Gastroesophageal sphincter (tissue), 4 donors: Measurements from ENCODE around the gene CKS1B. TPM values are rescaled to one million over a fixed set of nuclear protein-coding genes. Genes with fewer than 3 reads are reported as not detected.
A peak's percentile ranks its signal among the peaks of the same experiment; 100 is the strongest.

Source experiments
- ATAC-seq: fragments of 150-250 bp; one replicate; pipeline ENCODE4 v1.9.1; 2016; ENCODE audit warnings: mild to moderate bottlenecking, moderate library complexity
- H3K27ac ChIP-seq, 4 donors: fragments of 200-600 bp; sonication (generic) in 3 of 4; 1 replicate in 3 of 4; 2 replicates in 1 of 4; pipeline ENCODE4 v1.5.1; 2016 to 2019
- H3K27me3 ChIP-seq: fragments of 200-600 bp; sonication (generic); one replicate; pipeline ENCODE4 v1.5.1; 2019
- H3K36me3 ChIP-seq, 2 donors: fragments of 200-600 bp; sonication (generic); one replicate each; pipeline ENCODE4 v1.5.1; 2019; ENCODE audit warnings: control low read depth in 1 of 2
- H3K4me1 ChIP-seq, 3 donors: fragments of 200-600 bp; sonication (generic); 1 replicate in 2 of 3; 2 replicates in 1 of 3; pipeline ENCODE4 v1.5.1; 2016 to 2019; ENCODE audit warnings: control low read depth in 2 of 3
- H3K4me3 ChIP-seq, 2 donors: fragments of 200-600 bp; sonication (generic); one replicate each; pipeline ENCODE4 v1.5.1; 2019; ENCODE audit warnings: mild to moderate bottlenecking in 1 of 2, moderate library complexity in 1 of 2
- H3K9me3 ChIP-seq, 3 donors: fragments of 200-600 bp; sonication (generic); one replicate each; pipeline ENCODE4 v1.5.1; 2017 to 2019; ENCODE audit warnings: control low read depth in 2 of 3
- CTCF ChIP-seq, 4 experiments: fragments of 200-600 bp in 2 of 4; fragments of 450-650 bp in 2 of 4; sonication (generic) in 1 of 4; IDR thresholded peaks; one replicate each; pipeline ENCODE4 v1.5.1; 2017 to 2019; ENCODE audit warnings: antibody characterized with exemption in 4 of 4, mild to moderate bottlenecking in 2 of 4, moderate library complexity in 2 of 4
- EP300 ChIP-seq: sonication (generic); formaldehyde crosslinking; IDR thresholded peaks from one replicate; pipeline ENCODE4 v1.6.1; 2017; ENCODE audit warnings: antibody characterized with exemption, mild to moderate bottlenecking
- POLR2A ChIP-seq, 2 donors: fragments of 450-650 bp; IDR thresholded peaks; one replicate each; pipeline ENCODE4 v1.6.1; 2017; ENCODE audit warnings: antibody characterized with exemption in 2 of 2, mild to moderate bottlenecking in 2 of 2, moderate library complexity in 1 of 2
- POLR2AphosphoS5 ChIP-seq: sonication (generic); formaldehyde crosslinking; IDR thresholded peaks from one replicate; pipeline ENCODE4 v1.6.1; 2017; ENCODE audit warnings: antibody characterized with exemption
- WGBS, 2 donors: methylation state at CpG; one replicate each; pipeline ENCODE4 v1.1.5; 2018; ENCODE audit warnings: low coverage in 1 of 2; 5-methylcytosine and 5-hydroxymethylcytosine counted together
- total RNA-seq, 4 donors: library from RNA; depleted of rRNA; stranded (reverse); fragments of >200 nt; gene quantifications; one replicate each; pipeline ENCODE4 v1.1.0, GENCODE V29; 2016

The CKS1B gene
- total RNA-seq, 4 donors from 2014 or later: 7.5 to 24.2 (median 17.6) TPM

DNA sequence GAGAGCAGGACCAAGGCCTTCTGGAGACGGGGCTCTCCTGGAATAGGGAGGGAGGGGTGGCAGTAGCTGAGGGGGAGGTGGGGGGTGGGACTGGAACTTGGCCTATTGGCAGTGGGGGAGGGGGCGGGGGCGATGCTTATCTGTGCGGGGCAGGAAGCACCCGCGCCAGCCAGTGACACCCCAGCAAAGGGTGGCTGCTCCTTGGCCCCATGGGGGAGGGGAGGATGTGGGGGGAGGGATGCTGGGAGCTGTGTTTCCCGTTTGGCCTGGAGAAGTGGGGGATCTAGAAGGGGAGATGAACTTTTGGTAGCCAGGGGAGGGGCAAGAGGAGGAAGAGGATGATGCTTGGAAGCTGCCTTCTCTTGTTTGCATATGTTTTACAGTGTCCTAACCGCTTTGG is 39.2 kb downstream of the CKS1B start:
- Histone ChIP-seq H3K4me1 (peaks cover 2 to 83% (median 43%) of the 10 kb centered on the region in 3 donors), H3K4me3 (no peak overlapping the region), H3K27ac (peak overlapping the region in 2 of 4 donors; percentile 88 to 97), H3K9me3 (no peaks in the 10 kb centered on the region), H3K36me3 (peaks cover 0 to 28% of the 10 kb centered on the region in 2 donors), H3K27me3 (no peaks in the 10 kb centered on the region)
- no peak for TF ChIP-seq CTCF (IDR thresholded peaks at IDR 0.05)
- no peak for TF ChIP-seq POLR2AphosphoS5
- no peak for TF ChIP-seq POLR2A (IDR thresholded peaks at IDR 0.05)
- TF ChIP-seq EP300: no peak
- no peak for ATAC-seq
- 53% methylated on average over 5 of the region's 8 CpGs; no CpG with 5 or more reads in 1 of the 2 donors for WGBS, 2 donors

DNA sequence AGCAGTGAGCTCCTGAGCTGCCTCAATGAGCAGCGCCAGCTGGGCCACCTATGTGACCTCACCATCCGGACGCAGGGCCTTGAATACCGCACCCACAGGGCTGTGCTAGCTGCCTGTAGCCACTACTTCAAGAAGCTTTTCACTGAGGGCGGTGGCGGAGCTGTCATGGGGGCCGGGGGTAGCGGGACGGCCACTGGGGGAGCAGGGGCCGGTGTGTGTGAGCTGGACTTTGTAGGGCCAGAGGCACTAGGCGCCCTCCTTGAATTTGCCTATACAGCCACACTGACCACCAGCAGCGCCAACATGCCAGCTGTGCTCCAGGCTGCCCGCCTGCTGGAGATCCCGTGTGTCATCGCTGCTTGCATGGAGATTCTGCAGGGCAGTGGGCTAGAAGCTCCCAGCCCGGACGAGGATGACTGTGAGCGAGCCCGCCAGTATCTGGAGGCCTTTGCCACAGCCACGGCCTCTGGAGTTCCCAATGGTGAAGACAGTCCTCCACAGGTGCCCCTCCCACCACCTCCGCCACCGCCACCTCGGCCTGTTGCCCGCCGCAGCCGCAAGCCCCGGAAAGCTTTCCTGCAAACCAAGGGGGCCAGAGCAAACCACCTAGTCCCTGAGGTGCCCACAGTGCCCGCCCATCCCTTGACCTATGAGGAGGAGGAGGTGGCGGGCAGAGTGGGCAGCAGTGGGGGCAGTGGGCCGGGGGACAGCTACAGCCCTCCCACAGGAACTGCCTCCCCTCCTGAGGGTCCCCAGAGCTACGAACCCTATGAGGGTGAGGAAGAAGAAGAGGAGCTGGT is 40.4 kb downstream of the CKS1B start:
- Histone ChIP-seq H3K4me3 (no peak overlapping the region), H3K27ac (peak overlapping the region in 2 of 4 donors; percentile 88 to 90), H3K9me3 (no peaks in the 10 kb centered on the region), H3K27me3 (no peaks in the 10 kb centered on the region), H3K36me3 (peaks cover 0 to 28% of the 10 kb centered on the region in 2 donors), H3K4me1 (peaks cover 2 to 78% (median 43%) of the 10 kb centered on the region in 3 donors)
- TF ChIP-seq POLR2A (IDR thresholded peaks at IDR 0.05) (no peak), EP300 (no peak), POLR2AphosphoS5 (no peak), CTCF (IDR thresholded peaks at IDR 0.05) (no peak)
- no CpG with 5 or more reads among the region's 31 CpGs for WGBS, 2 donors
- ATAC-seq: no peak

- H3K4me1 ChIP-seq: peaks cover 2 to 70% (median 43%) of the 10 kb centered on the region in 3 donors
- H3K9me3 ChIP-seq: no peaks in the 10 kb centered on the region
- peaks cover 0 to 28% of the 10 kb centered on the region in 2 donors for H3K36me3 ChIP-seq
- H3K4me3 ChIP-seq: no peak overlapping the region
- WGBS, 2 donors: 52 to 80% methylated on average over 1 to 2 of the region's 16 CpGs
- no peaks in the 10 kb centered on the region for H3K27me3 ChIP-seq
- ATAC-seq: no peak
- no peak for TF ChIP-seq CTCF (IDR thresholded peaks at IDR 0.05)
- no peak for TF ChIP-seq EP300
- TF ChIP-seq POLR2AphosphoS5: no peak
- no peak for TF ChIP-seq POLR2A (IDR thresholded peaks at IDR 0.05)
- peak overlapping the region in 3 of 4 donors; percentile 85 to 95 (median 90) for H3K27ac ChIP-seq
Measured at GRCh38 chr1:155015527-155016230, 41.2 kb downstream of the CKS1B start.

- H3K9me3 ChIP-seq: no peaks in the 10 kb centered on the region
- H3K36me3 ChIP-seq: peaks cover 0 to 28% of the 10 kb centered on the region in 2 donors
- peaks cover 2 to 63% (median 37%) of the 10 kb centered on the region in 3 donors for H3K4me1 ChIP-seq
- H3K27me3 ChIP-seq: no peaks in the 10 kb centered on the region
- 68% methylated on average over 8 of the region's 26 CpGs; no CpG with 5 or more reads in 1 of the 2 donors for WGBS, 2 donors
- no peak for ATAC-seq
- H3K4me3 ChIP-seq: no peak overlapping the region
- peak overlapping the region; percentile 67 to 95 (median 88) for H3K27ac ChIP-seq
- TF ChIP-seq POLR2AphosphoS5 (no peak), POLR2A (IDR thresholded peaks at IDR 0.05) (no peak), EP300 (no peak), CTCF (IDR thresholded peaks at IDR 0.05) (no peak)
Measured at GRCh38 chr1:155016231-155016831, 41.9 kb downstream of the CKS1B start.
